ENCODE measurements around the gene LHPP.
"Not testable (repeated sequence)": the region's sequence is repeated elsewhere in the genome, so short reads cannot be mapped to it uniquely, and the experiment has no call there.

LHPP gene

GRCh38 chr10:124605001-124605370 lies 143.4 kb downstream of the LHPP start:
- no peak for DNase-seq (ENCODE audit: low read depth in 2 of 2)

DNA sequence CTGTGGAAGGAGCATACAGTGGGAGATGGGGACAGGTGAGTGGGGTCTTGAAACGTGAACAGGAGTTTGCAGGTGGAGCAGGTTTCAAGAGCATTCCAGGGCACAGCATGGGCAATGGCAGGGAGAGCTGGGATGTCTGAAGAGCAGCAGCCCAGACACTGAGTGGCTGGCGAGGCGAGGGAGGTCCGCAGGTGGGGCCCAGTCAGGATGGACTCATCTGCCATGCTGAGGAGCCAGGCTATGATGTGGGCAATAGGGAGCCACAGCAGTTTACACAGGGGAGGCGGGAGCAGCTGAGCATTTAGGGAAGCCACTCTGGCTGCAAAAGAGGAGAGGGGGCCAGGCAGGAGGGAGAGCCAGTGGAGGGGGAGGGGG lies 143.8 kb downstream of the LHPP start:
- no peak for DNase-seq (ENCODE audit: low read depth in 2 of 2)

- DNase-seq (ENCODE audit: low read depth in 2 of 2), result no peak
These were observed 144.5 kb downstream of the LHPP start for GRCh38 chr10:124605856-124606812.

- no peak for DNase-seq (ENCODE audit: low read depth in 2 of 2)
These were observed 145.2 kb downstream of the LHPP start for GRCh38 chr10:124606822-124607221.

- DNase-seq (ENCODE audit: low read depth in 2 of 2), result no peak
These were observed 146.1 kb downstream of the LHPP start for GRCh38 chr10:124607693-124608092.

DNA sequence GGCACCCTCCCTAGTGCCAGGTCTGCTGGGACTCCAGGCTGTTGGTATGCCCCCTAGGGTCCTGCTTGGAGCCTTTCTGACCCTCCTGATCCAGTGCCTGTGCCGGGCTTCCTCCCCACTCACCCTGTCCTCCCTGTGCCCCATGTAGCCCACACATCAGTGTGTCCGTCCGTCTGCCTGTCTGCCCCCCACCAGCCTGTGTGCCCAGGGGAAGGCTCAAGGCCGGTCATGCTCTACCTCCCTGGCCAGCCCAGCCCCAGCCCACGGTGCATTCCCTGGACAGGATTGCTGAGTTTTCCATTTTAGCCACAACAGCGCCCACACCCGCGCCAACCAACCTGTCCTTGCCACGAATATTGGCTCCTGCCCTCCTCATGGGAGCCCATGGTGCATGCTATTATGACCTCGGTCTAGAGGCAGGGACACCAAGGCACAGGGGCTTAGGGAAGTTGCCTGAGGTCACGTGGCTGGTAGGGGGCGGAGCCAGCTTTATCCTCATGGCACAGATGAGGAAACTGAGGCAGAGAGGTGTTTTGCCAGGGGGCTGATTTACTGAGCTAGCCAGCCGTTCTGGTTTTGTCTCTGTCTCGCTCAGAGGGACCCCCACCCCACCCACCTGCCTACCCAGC lies 146.6 kb downstream of the LHPP start:
- no peak for DNase-seq (ENCODE audit: low read depth in 2 of 2)

DNA sequence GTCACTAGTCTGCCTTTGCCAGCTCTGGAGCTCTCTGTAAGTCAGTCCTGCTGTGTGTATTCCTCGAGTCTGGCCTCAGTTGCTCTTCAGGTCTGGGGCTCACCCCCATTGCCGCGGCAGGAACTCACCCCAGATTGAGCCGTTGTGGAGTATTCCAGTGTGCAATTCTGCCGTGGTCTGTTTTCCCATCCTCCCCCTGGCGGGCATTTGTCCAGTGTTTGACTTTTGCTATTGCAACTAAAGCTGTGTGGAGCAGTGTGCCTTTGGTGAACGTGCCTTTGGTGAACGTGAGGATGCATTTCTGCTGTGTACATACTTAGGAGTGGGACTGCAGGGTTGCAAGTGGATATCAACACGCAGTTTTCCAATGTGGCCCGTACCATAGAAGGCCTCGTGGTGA lies 148.1 kb downstream of the LHPP start:
- DNase-seq (ENCODE audit: low read depth in 2 of 2), result no peak

DNA sequence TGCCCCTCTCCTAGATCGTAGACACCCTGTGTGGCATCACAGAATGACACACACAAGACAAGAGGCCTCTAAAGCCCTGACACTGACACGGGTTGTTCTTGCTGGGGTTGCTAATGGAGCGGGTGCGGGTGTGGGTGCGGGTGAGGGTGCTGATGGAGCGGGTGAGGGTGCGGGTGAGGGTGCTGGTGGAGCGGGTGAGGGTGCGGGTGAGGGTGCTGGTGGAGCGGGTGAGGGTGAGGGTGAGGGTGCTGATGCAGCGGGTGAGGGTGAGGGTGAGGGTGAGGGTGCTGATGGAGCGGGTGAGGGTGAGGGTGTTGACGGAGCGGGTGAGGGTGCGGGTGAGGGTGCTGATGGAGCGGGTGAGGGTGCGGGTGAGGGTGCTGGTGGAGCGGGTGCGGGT lies 148.6 kb downstream of the LHPP start:
- not testable (repeated sequence) for DNase-seq (ENCODE audit: low read depth in 2 of 2)

GRCh38 chr10:124610851-124611250 lies 149.2 kb downstream of the LHPP start:
- not testable (repeated sequence) for DNase-seq (ENCODE audit: low read depth in 2 of 2)

DNA sequence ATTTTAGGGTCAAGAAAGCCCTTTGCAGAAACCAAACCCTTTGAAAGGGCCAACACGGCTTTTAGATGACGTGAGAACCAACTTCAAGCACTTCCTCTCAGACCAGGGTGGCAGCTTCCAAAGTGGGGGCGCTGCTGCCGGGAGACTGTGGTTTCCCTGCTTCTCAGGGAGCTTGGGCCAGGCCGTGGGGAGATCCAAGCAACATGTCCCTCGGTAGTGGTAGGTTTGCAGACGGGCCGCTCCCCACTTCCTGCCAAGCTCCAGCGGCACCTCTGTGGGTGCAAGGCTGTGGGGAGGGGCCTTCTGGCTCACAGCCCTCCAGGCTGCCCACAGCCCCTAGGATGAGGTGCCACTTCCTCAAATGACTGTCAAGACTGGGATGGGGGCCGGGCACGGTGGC lies 150.1 kb downstream of the LHPP start:
- DNase-seq (ENCODE audit: low read depth in 2 of 2), result peak in 1 of 2 experiments; percentile 13

DNA sequence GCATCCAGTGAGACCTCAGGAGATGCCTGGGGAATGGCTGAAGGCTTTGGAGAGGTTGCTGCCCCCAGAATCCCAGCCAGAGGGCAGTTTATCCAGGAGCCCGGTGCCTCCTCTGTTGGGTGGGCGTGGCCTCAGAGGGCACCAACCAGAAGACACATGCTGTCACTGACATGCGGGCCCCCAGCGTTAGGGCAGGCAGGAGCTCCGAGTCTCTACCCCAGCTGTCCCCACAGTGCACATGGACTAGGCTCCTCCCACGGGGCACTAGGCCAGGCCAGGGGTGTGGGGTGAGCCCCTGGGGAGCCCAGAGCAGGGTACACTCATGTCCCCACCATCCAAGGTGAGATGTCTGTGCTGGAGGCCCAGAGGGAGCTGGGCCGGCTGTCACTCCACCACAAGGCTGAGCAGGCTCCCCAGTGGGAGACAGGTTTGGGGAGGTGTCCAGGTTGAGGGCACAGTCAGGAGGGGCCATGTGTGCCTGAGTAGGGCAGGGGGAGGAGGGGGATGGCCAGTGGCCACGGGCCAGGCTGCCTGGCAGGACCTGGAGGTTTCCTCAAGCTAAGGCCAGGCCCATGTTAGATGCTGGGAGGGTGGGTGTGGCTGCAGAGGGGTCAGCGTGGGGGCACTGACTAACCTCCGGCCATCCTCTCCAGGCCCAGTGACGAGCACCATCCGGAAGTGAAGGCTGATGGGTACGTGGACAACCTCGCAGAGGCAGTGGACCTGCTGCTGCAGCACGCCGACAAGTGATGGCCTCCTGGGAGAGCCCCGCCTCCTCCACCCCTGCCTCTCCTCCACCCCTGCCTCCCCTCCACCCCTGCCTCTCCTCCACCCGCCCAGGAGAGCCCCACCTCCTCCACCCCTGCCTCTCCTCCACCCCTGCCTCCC lies 151.2 kb downstream of the LHPP start:
- no peak for DNase-seq (ENCODE audit: low read depth in 2 of 2)

DNA sequence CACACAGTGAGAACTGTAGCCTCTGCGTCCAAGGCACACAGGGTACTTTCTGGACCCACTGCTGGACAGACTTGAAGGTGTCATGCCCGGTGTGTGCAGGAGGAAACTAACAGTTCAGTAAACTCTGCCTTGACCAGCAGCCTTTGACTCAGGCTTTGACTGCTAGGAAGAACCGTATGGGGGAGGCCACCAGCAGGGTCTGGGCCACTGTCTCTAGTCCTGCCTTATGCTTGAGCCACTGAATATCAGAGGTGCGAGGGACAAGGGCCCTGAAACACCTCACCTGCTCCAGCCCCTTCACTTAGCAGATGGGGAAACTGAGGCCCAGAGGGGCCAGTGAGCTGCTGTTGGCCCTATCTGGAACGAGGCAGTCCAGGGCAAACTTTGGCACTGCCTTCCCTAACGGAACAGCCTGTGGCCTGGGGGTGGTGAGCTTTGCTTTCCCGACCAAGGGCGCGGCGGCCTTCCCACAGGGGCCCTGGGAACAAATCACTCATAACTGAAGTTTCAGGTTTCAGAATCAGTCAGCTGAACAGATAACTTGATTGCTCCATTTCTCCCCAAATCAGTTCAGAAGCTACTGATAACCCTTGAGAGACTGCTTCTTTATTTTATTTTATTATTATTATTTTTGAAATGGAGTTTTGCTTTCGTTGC lies 152.5 kb downstream of the LHPP start:
- DNase-seq (ENCODE audit: low read depth in 2 of 2), result peak; percentile 31 to 72

- DNase-seq (ENCODE audit: low read depth in 2 of 2), result no peak
These were observed 153.6 kb downstream of the LHPP start for GRCh38 chr10:124615259-124615658.

DNA sequence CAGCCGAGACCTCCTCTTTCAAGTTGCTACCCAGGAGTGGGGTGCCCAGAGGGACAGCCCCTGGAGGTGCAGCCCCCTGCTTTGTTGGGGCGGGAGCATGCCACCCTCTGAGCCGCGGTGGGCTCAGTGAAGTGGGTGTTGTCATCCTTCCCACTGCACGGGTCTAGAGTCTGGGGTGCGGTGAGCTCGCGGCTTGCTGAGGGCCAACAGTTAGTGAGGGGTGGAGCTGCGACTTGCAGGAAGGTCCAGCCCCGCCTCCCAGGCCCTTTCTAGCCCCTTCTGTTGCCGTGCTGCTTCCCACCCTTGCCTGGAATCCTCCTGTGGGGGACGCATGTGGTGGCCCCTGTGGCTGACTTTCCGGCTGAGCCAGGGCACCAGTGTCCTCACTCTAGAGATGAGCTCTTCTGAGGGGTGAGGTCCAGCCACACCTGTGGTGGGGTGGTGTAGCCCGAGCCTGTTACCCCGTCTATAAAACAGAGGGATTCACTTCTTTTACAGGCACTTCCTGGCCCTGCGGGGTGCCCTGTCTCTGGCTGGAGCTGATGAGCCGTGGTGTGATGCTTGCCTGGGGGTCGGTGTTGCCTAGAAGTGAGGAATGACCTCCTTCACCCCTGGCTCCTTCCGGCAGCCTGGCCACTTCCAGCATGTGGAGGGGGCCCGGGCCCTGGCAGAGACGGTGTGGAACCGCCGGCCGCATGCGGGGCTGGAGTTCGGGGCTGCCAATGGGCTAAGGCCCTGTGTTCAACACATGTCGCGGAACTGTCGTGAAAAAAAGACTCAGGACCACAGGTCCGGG lies 154.6 kb downstream of the LHPP start:
- no peak for DNase-seq (ENCODE audit: low read depth in 2 of 2)

GRCh38 chr10:124616836-124617130 lies 155.2 kb downstream of the LHPP start:
- no peak for DNase-seq (ENCODE audit: low read depth in 2 of 2)

GRCh38 chr10:124618470-124619073 lies 156.9 kb downstream of the LHPP start:
- DNase-seq (ENCODE audit: low read depth in 2 of 2), result no peak

DNA sequence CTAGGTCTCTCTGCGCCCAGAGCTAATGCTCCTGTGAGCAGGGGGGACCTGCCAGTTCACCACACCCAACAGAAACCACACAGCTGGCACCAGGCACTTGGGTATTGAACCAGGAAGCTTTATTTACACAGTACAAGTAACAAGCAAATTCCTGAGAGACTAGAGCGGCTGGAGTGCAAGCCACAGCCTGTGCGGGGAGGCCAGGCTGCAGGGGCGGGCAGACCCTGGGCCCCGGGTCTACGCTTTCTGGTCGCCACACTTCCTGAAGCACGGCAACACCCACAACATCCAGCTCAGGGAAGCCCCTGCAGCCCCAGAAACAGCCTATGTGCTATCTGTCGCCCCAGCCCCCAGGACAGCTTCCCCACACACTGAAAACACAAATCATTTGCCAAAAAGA lies 157.6 kb downstream of the LHPP start:
- no peak for DNase-seq (ENCODE audit: low read depth in 2 of 2)

DNA sequence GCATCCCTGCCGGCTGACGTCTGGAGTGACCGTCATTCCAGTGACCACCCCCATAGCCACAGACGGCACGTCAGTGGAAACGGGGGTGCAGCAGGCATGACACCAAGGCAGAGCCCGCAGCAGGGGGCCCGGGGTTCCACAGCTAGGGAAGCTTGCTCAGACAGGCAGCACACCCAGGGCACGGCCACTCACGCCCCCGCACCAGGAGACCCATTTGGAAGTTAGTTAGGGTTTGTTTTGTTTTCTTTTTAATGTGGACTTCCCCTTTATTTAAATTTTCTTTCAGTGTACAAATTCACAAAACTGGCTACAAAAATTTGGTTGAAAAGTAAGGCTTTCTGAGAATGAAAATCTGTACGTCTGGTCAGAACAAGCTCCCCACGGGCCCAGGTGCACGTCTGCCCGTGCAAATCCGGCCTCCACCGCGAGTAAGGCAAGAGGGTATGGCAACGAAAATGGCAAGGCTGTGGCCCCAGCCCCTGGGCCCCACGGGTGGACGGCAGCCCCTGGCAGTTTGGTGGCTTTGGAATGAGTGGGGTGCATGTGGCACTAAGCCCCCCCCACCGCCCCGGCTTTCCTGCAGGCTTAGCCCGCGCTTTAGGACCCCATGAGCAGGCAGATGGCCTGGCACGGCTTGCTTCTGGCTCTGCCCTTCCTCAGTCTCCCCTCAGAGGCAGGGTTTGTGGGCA lies 158.3 kb downstream of the LHPP start:
- DNase-seq (ENCODE audit: low read depth in 2 of 2), result no peak

DNA sequence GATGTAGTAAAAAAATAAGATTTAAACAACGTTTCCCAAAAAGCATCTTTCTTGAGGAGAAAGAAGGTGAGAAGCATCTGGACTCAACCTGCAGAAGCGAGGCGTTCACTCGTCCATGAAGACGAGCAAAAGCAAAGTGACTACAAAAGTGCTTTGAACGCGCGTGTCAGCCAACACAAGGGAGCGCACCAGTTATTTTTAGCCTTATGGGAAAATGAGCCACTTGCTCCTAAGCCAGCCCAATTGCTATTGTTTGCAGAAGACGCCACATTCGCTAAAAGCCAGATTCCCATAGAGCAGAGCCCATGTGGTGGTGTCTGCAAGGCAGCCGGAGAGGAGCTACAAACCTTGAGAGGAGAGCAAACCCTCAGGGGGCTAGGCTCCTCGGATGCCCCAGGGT lies 160.0 kb downstream of the LHPP start:
- no peak for DNase-seq (ENCODE audit: low read depth in 2 of 2)

DNA sequence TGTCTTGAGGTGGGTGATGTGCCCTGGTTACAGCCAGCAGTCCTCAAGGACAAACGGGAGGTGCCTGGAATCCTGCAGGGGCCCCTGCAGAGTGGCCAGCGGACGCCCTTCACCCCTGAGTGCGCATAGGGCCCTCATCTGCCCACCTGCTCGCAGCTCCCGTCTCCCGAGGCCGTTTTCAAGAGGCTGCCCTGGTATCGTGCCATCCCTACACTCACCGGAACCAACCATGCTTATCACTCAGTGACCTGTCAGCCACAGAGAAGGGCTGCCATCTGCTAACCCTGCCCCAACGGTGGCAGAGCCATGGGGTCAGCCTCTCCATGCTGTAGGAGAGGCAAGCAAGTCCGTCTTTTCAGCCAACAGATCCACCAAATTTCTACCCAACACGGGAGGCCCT lies 160.5 kb downstream of the LHPP start:
- DNase-seq (ENCODE audit: low read depth in 2 of 2), result no peak
